ENCODE results near the gene EEPD1. TPM values are rescaled to one million over a fixed set of nuclear protein-coding genes. Genes with fewer than 3 reads are reported as not detected.

EEPD1 gene
- total RNA-seq, 1 experiment from 2014 or later = 7.8 TPM

DNA sequence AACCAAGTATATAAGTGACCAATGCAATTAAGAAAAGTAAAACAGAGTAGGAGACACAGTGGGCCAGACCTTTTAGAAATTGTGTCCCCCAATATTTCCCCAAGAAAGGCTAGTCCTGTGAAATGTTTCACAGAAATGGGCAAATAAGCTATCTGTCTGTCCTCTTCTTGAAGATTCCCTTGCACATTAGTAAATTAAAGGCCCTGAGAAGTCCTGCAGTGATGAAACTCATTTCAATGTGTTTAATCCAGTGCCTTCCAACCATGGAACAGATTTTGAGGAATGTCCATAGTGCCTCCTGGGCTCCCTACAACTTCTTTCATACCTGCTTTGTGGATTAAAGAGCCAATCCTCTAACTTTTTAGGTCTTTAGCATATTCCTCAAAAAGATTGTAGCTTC, 11.2 kb upstream of the EEPD1 start (continued):
- TF ChIP-seq, protein P1, sequence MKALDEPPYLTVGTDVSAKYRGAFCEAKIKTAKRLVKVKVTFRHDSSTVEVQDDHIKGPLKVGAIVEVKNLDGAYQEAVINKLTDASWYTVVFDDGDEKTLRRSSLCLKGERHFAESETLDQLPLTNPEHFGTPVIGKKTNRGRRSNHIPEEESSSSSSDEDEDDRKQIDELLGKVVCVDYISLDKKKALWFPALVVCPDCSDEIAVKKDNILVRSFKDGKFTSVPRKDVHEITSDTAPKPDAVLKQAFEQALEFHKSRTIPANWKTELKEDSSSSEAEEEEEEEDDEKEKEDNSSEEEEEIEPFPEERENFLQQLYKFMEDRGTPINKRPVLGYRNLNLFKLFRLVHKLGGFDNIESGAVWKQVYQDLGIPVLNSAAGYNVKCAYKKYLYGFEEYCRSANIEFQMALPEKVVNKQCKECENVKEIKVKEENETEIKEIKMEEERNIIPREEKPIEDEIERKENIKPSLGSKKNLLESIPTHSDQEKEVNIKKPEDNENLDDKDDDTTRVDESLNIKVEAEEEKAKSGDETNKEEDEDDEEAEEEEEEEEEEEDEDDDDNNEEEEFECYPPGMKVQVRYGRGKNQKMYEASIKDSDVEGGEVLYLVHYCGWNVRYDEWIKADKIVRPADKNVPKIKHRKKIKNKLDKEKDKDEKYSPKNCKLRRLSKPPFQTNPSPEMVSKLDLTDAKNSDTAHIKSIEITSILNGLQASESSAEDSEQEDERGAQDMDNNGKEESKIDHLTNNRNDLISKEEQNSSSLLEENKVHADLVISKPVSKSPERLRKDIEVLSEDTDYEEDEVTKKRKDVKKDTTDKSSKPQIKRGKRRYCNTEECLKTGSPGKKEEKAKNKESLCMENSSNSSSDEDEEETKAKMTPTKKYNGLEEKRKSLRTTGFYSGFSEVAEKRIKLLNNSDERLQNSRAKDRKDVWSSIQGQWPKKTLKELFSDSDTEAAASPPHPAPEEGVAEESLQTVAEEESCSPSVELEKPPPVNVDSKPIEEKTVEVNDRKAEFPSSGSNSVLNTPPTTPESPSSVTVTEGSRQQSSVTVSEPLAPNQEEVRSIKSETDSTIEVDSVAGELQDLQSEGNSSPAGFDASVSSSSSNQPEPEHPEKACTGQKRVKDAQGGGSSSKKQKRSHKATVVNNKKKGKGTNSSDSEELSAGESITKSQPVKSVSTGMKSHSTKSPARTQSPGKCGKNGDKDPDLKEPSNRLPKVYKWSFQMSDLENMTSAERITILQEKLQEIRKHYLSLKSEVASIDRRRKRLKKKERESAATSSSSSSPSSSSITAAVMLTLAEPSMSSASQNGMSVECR (CRISPR knock-in tag; IDR thresholded peaks at IDR 0.05; ENCODE audit: borderline replicate concordance) = no peak

DNA sequence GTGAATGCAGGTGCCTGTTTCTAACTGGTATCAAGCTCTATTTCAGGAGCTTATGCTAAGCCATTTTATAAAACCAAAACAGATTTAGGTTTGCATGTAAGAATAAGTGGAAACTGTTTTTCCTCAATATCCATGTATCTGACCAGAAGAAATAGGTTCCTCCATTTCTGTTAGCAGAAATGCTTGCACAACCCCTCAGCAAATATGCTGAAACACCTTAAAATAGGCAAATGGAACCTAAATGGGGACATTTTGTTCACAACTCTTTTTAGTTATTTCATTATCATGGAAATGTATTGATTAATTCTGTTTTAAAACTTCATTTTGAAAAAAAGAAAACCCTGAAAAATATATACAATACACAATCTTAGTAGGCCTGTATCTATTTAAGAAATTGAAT, 8.9 kb upstream of the EEPD1 start:
- Mint-ChIP-seq H3K27ac (no peak overlapping the region), H3K4me3 (no peak overlapping the region), H3K9me3 (peaks cover 18% of the 10 kb centered on the region), H3K4me1 (peaks cover 16% of the 10 kb centered on the region), H3K27me3 (ENCODE audit: low read depth) (no peaks in the 10 kb centered on the region; the same call in 1 of the 2 replicates), H3K36me3 (peaks cover 5% of the 10 kb centered on the region)
- DNase-seq (ENCODE audit: low spot score) (no peak), ATAC-seq (no peak)
- TF ChIP-seq KAT7 (CRISPR knock-in tag; IDR thresholded peaks at IDR 0.05; ENCODE audit: borderline replicate concordance) (no peak), ZNF423 (CRISPR knock-in tag; IDR thresholded peaks at IDR 0.05) (no peak), GRHL2 (CRISPR knock-in tag; IDR thresholded peaks at IDR 0.05; ENCODE audit: insufficient replicate concordance, severe bottlenecking) (no peak), NR3C1 (CRISPR knock-in tag; conservative IDR thresholded peaks at IDR 0.05; ENCODE audit: low read depth) (no peak), SMAD4 (CRISPR knock-in tag; IDR thresholded peaks at IDR 0.05) (no peak), TP53 (CRISPR knock-in tag; IDR thresholded peaks at IDR 0.05) (no peak)
- TF ChIP-seq, protein P2, sequence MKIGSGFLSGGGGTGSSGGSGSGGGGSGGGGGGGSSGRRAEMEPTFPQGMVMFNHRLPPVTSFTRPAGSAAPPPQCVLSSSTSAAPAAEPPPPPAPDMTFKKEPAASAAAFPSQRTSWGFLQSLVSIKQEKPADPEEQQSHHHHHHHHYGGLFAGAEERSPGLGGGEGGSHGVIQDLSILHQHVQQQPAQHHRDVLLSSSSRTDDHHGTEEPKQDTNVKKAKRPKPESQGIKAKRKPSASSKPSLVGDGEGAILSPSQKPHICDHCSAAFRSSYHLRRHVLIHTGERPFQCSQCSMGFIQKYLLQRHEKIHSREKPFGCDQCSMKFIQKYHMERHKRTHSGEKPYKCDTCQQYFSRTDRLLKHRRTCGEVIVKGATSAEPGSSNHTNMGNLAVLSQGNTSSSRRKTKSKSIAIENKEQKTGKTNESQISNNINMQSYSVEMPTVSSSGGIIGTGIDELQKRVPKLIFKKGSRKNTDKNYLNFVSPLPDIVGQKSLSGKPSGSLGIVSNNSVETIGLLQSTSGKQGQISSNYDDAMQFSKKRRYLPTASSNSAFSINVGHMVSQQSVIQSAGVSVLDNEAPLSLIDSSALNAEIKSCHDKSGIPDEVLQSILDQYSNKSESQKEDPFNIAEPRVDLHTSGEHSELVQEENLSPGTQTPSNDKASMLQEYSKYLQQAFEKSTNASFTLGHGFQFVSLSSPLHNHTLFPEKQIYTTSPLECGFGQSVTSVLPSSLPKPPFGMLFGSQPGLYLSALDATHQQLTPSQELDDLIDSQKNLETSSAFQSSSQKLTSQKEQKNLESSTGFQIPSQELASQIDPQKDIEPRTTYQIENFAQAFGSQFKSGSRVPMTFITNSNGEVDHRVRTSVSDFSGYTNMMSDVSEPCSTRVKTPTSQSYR (CRISPR knock-in tag; IDR thresholded peaks at IDR 0.05) = no peak
- CTCF ChIA-PET = interaction anchor here (1.2 kb wide), 1 partner anchor 12 kb away, joined by 3 read pairs; no protein-coding TSS in a partner anchor
- POLR2A ChIA-PET = no interaction called here

DNA sequence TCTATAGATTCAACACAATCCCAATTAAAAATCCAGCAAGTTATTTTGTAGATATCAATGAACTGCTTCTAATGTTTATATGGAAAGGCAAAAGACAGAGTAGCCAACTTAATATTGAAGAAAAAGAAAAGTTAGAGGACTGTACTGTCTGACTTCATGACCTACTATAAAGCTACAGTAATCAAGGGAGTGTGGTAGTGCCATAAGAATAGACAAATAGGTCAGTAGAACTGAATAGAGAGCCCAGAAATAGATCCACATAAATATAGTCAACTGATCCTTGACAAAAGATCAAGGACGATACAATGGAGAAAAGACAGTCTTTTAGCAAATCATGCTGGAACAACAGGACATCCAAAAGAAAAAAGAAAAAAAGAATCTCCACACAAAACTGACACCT, 7.4 kb upstream of the EEPD1 start:
- no peak overlapping the region for H3K27ac Mint-ChIP-seq
- H3K4me1 Mint-ChIP-seq = peaks cover 16% of the 10 kb centered on the region
- CTCF ChIA-PET = no interaction called here
- peaks cover 18% of the 10 kb centered on the region for H3K9me3 Mint-ChIP-seq
- DNase-seq (ENCODE audit: low spot score) (no peak), ATAC-seq (no peak)
- no peak overlapping the region for H3K4me3 Mint-ChIP-seq
- POLR2A ChIA-PET = no interaction called here
- peaks cover 5% of the 10 kb centered on the region for H3K36me3 Mint-ChIP-seq
- H3K27me3 Mint-ChIP-seq (ENCODE audit: low read depth) = no peaks in the 10 kb centered on the region; the same call in 1 of the 2 replicates
- TF ChIP-seq, protein P3, sequence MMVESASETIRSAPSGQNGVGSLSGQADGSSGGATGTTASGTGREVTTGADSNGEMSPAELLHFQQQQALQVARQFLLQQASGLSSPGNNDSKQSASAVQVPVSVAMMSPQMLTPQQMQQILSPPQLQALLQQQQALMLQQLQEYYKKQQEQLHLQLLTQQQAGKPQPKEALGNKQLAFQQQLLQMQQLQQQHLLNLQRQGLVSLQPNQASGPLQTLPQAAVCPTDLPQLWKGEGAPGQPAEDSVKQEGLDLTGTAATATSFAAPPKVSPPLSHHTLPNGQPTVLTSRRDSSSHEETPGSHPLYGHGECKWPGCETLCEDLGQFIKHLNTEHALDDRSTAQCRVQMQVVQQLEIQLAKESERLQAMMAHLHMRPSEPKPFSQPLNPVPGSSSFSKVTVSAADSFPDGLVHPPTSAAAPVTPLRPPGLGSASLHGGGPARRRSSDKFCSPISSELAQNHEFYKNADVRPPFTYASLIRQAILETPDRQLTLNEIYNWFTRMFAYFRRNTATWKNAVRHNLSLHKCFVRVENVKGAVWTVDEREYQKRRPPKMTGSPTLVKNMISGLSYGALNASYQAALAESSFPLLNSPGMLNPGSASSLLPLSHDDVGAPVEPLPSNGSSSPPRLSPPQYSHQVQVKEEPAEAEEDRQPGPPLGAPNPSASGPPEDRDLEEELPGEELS (CRISPR knock-in tag; IDR thresholded peaks at IDR 0.05) = no peak
- TF ChIP-seq, protein P4, sequence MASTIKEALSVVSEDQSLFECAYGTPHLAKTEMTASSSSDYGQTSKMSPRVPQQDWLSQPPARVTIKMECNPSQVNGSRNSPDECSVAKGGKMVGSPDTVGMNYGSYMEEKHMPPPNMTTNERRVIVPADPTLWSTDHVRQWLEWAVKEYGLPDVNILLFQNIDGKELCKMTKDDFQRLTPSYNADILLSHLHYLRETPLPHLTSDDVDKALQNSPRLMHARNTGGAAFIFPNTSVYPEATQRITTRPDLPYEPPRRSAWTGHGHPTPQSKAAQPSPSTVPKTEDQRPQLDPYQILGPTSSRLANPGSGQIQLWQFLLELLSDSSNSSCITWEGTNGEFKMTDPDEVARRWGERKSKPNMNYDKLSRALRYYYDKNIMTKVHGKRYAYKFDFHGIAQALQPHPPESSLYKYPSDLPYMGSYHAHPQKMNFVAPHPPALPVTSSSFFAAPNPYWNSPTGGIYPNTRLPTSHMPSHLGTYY (CRISPR knock-in tag; IDR thresholded peaks at IDR 0.05) = no peak
- TF ChIP-seq, protein P2 (CRISPR knock-in tag; IDR thresholded peaks at IDR 0.05) = no peak
- TF ChIP-seq ZNF396 (CRISPR knock-in tag; IDR thresholded peaks at IDR 0.05; ENCODE audit: borderline replicate concordance) (no peak), GABPB1 (CRISPR knock-in tag; IDR thresholded peaks at IDR 0.05) (no peak), GTF2I (CRISPR knock-in tag; conservative IDR thresholded peaks at IDR 0.05) (no peak), ZNF317 (CRISPR knock-in tag; IDR thresholded peaks at IDR 0.05; ENCODE audit: borderline replicate concordance, low read depth) (no peak), PRRX2 (CRISPR knock-in tag; IDR thresholded peaks at IDR 0.05) (no peak)
- TF ChIP-seq, protein P5, sequence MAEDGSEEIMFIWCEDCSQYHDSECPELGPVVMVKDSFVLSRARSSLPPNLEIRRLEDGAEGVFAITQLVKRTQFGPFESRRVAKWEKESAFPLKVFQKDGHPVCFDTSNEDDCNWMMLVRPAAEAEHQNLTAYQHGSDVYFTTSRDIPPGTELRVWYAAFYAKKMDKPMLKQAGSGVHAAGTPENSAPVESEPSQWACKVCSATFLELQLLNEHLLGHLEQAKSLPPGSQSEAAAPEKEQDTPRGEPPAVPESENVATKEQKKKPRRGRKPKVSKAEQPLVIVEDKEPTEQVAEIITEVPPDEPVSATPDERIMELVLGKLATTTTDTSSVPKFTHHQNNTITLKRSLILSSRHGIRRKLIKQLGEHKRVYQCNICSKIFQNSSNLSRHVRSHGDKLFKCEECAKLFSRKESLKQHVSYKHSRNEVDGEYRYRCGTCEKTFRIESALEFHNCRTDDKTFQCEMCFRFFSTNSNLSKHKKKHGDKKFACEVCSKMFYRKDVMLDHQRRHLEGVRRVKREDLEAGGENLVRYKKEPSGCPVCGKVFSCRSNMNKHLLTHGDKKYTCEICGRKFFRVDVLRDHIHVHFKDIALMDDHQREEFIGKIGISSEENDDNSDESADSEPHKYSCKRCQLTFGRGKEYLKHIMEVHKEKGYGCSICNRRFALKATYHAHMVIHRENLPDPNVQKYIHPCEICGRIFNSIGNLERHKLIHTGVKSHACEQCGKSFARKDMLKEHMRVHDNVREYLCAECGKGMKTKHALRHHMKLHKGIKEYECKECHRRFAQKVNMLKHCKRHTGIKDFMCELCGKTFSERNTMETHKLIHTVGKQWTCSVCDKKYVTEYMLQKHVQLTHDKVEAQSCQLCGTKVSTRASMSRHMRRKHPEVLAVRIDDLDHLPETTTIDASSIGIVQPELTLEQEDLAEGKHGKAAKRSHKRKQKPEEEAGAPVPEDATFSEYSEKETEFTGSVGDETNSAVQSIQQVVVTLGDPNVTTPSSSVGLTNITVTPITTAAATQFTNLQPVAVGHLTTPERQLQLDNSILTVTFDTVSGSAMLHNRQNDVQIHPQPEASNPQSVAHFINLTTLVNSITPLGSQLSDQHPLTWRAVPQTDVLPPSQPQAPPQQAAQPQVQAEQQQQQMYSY (CRISPR knock-in tag; IDR thresholded peaks at IDR 0.05) = no peak
